Measurements from ENCODE around the gene TMEM109. TPM values are rescaled to one million over a fixed set of nuclear protein-coding genes. Genes with fewer than 3 reads are reported as not detected.

Gene TMEM109
- total RNA-seq, 6 experiments from 2014 or later = 29.0 to 40.9 (median 34.1) TPM

- 51% methylated on average over 4 of the region's 5 CpGs for WGBS (ENCODE audit: insufficient coverage, low coverage, low lambda C conversion rate, missing lambda C conversion rate)
- Histone ChIP-seq H3K4me3 (no peak overlapping the region), H3K36me3 (no peaks in the 10 kb centered on the region), H3K27me3 (no peaks in the 10 kb centered on the region), H3K27ac (no peak overlapping the region), H3K9me3 (no peaks in the 10 kb centered on the region), H3K4me1 (no peaks in the 10 kb centered on the region)
- intact Hi-C loops (cut with DNase I) = no loop called here
- ATAC-seq = no peak
- no peak for DNase-seq
- TF ChIP-seq CTCF (IDR thresholded peaks at IDR 0.05) (no peak), POLR2A (IDR thresholded peaks at IDR 0.05) (no peak)
Observed at GRCh38 chr11:60970890-60971289, 56.9 kb downstream of the TMEM109 start.

GRCh38 chr11:60971520-60971919 lies 57.6 kb downstream of the TMEM109 start, which contains the start of gene CD6:
CD6 (plus strand) TSS chr11:60971680; CDS start chr11:60971866, 186 bp downstream.
- 70% methylated on average over 11 of the region's 16 CpGs for WGBS (ENCODE audit: insufficient coverage, low coverage, low lambda C conversion rate, missing lambda C conversion rate)
- H3K36me3 ChIP-seq = no peaks in the 10 kb centered on the region
- no peak within 1 kb of the TSS for H3K27ac ChIP-seq
- H3K9me3 ChIP-seq = no peaks in the 10 kb centered on the region
- no peak for TF ChIP-seq POLR2A (IDR thresholded peaks at IDR 0.05)
- no peak for TF ChIP-seq CTCF (IDR thresholded peaks at IDR 0.05)
- ATAC-seq (peak in 2 of 4 donors; percentile 24 to 37), DNase-seq (no peak)
- intact Hi-C loops (cut with DNase I) = no loop called here
- no peaks in the 10 kb centered on the region for H3K4me1 ChIP-seq
- H3K27me3 ChIP-seq = no peaks in the 10 kb centered on the region
- no peak within 1 kb of the TSS for H3K4me3 ChIP-seq

- H3K4me1 ChIP-seq = no peaks in the 10 kb centered on the region
- TF ChIP-seq POLR2A (IDR thresholded peaks at IDR 0.05) (no peak), CTCF (IDR thresholded peaks at IDR 0.05) (no peak)
- no peak for DNase-seq
- H3K9me3 ChIP-seq = no peaks in the 10 kb centered on the region
- no peak overlapping the region for H3K27ac ChIP-seq
- peak in 1 of 4 donors; percentile 9 for ATAC-seq
- WGBS (ENCODE audit: insufficient coverage, low coverage, low lambda C conversion rate, missing lambda C conversion rate) = 67% methylated on average over 8 of the region's 15 CpGs
- no peak overlapping the region for H3K4me3 ChIP-seq
- no peaks in the 10 kb centered on the region for H3K36me3 ChIP-seq
- intact Hi-C loops (cut with DNase I) = no loop called here
- no peaks in the 10 kb centered on the region for H3K27me3 ChIP-seq
Observed at GRCh38 chr11:60972182-60973030, 58.4 kb downstream of the TMEM109 start.

Other genes starting within 250 kb of the TMEM109 start
- gene MS4A8, start 214.5 kb upstream of the TMEM109 start, total RNA-seq = under 1 TPM in 1 of 6 experiments, not detected in 5; 0.62 TPM
- not detected for gene MS4A18, start 189.4 kb upstream of the TMEM109 start, total RNA-seq
- not detected for gene MS4A15, start 157.3 kb upstream of the TMEM109 start, total RNA-seq
- gene MS4A10, start 128.8 kb upstream of the TMEM109 start, total RNA-seq = not detected
- gene CCDC86, start 72.0 kb upstream of the TMEM109 start, total RNA-seq = 10 to 100 TPM in 2 of 6 experiments, 1 to 10 TPM in 4; 4.9 to 17.8 (median 8.6) TPM
- gene PTGDR2, start 58.2 kb upstream of the TMEM109 start, total RNA-seq = under 1 TPM in 5 of 6 experiments, not detected in 1; 0.07 to 0.18 (median 0.12) TPM
- gene ZP1, start 46.6 kb upstream of the TMEM109 start, total RNA-seq = not detected
- 10 to 100 TPM; 45.5 to 82.6 (median 48.3) TPM for gene PRPF19, start 7.6 kb upstream of the TMEM109 start, total RNA-seq
- 1 to 10 TPM in 4 of 6 experiments, under 1 TPM in 2; 0.76 to 4.2 (median 1.7) TPM for gene TMEM132A, start 10.3 kb downstream of the TMEM109 start, total RNA-seq
- gene SLC15A3, start 38.0 kb downstream of the TMEM109 start, total RNA-seq = 10 to 100 TPM in 3 of 6 experiments, 1 to 10 TPM in 3; 7.2 to 22.2 (median 9.2) TPM
- gene CD6, start 57.5 kb downstream of the TMEM109 start, total RNA-seq = 1 to 10 TPM in 1 of 6 experiments, under 1 TPM in 5; 0.29 to 2.4 (median 0.52) TPM
- under 1 TPM; 0.12 to 0.56 (median 0.35) TPM for gene CD5, start 188.3 kb downstream of the TMEM109 start, total RNA-seq
- gene VPS37C, start 247.3 kb downstream of the TMEM109 start, total RNA-seq = 1 to 10 TPM; 4.6 to 7.6 (median 6.0) TPM